Thyroid gland (tissue), 4 donors: Measurements from ENCODE around the gene EIF4G1. TPM values are rescaled to one million over a fixed set of nuclear protein-coding genes. Genes with fewer than 3 reads are reported as not detected.

Experiments used
- DNase-seq, 2 donors: peaks; one replicate each; pipeline ENCODE4 v3.0.0-alpha.2; 2019
- H3K27ac ChIP-seq, 3 donors: fragments of 200-600 bp; sonication (generic); 1 replicate in 2 of 3; 2 replicates in 1 of 3; pipeline ENCODE4 v1.5.1; 2016 to 2019; ENCODE audit warnings: mild to moderate bottlenecking in 1 of 3, moderate library complexity in 1 of 3
- H3K27me3 ChIP-seq: fragments of 200-600 bp; sonication (generic); one replicate; pipeline ENCODE4 v1.5.1; 2019
- H3K36me3 ChIP-seq, 2 donors: fragments of 200-600 bp; sonication (generic); one replicate each; pipeline ENCODE4 v1.5.1; 2016 to 2019
- H3K4me1 ChIP-seq, 2 donors: fragments of 200-600 bp; sonication (generic); one replicate each; pipeline ENCODE4 v1.5.1; 2017 to 2019
- H3K4me3 ChIP-seq, 3 donors: fragments of 200-600 bp; sonication (generic); replicated peaks in 1 of 3; 1 replicate in 2 of 3; 2 replicates in 1 of 3; pipeline ENCODE4 v1.5.1; 2016; ENCODE audit warnings: mild to moderate bottlenecking in 1 of 3
- H3K9me3 ChIP-seq: fragments of 200-600 bp; sonication (generic); one replicate; pipeline ENCODE4 v1.5.1; 2017
- POLR2A ChIP-seq, 2 donors: fragments of 450-650 bp; IDR thresholded peaks; one replicate each; pipeline ENCODE4 v1.6.1; 2017; ENCODE audit warnings: antibody characterized with exemption in 2 of 2, mild to moderate bottlenecking in 2 of 2, moderate library complexity in 1 of 2
- WGBS, 2 donors: methylation state at CpG; one replicate each; pipeline ENCODE4 v1.1.5; 2017; 5-methylcytosine and 5-hydroxymethylcytosine counted together
- intact Hi-C: fragments of 100-400 bp; cut with DNase I; formaldehyde crosslinking; loops from one replicate; pipeline ENCODE4 v1.15.1; 2023
- total RNA-seq, 4 donors: library from RNA; depleted of rRNA; stranded (reverse); fragments of >200 nt; gene quantifications; one replicate each; pipeline ENCODE4 v1.2.3, GENCODE V29; 2016
- TF ChIP-seq, protein P1 (sequence below), 6 experiments: fragments of 200-600 bp in 3 of 6; fragments of 450-650 bp in 3 of 6; sonication (generic) in 3 of 6; IDR thresholded peaks; one replicate each; pipeline ENCODE4 v1.5.1; 2016 to 2019; ENCODE audit warnings: antibody characterized with exemption in 6 of 6, mild to moderate bottlenecking in 2 of 6, inconsistent platforms in 1 of 6, moderate library complexity in 1 of 6

EIF4G1 gene
- total RNA-seq, 4 donors from 2014 or later, result 206 to 418 (median 348) TPM

DNA sequence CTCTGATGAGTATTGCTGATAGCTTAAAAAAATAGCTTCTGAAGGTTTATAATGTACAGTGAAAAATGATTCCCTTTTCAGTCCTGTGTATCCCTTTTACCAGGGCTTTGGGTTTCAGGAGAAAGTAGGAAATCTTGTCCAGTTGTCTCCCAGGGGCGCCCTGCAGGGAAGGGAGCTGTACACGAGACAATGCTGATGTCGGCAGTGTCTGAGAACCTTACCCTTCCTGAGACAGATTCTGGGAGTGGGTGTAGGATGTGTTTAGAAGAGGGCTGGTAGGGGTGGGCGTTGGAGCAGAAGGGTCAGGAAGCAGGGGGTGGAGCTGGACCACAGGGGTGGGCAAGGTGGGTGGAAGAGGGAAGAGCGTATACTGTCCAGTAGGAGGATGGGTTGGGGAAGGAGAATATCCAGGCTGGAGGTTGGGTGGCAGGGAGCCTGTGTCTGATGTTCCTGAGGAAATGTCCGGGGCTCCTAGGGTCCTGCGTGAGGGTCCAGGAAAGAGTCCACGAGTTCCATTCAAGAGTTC is 58.0 kb downstream of the EIF4G1 start:
- Histone ChIP-seq H3K4me1 (peaks cover 15 to 16% of the 10 kb centered on the region in 2 donors), H3K9me3 (no peaks in the 10 kb centered on the region), H3K27me3 (no peaks in the 10 kb centered on the region), H3K36me3 (peaks cover 0 to 6% of the 10 kb centered on the region in 2 donors), H3K4me3 (no peak overlapping the region), H3K27ac (no peak overlapping the region)
- DNase-seq, result no peak
- intact Hi-C loops, result loop anchor here (5.0 to 10.0 kb wide), 2 partner anchors 140 to 172 kb away; no protein-coding TSS in a partner anchor
- WGBS, 2 donors, result 65 to 69% methylated on average over 8 of the region's 8 CpGs
- TF ChIP-seq, protein P1, sequence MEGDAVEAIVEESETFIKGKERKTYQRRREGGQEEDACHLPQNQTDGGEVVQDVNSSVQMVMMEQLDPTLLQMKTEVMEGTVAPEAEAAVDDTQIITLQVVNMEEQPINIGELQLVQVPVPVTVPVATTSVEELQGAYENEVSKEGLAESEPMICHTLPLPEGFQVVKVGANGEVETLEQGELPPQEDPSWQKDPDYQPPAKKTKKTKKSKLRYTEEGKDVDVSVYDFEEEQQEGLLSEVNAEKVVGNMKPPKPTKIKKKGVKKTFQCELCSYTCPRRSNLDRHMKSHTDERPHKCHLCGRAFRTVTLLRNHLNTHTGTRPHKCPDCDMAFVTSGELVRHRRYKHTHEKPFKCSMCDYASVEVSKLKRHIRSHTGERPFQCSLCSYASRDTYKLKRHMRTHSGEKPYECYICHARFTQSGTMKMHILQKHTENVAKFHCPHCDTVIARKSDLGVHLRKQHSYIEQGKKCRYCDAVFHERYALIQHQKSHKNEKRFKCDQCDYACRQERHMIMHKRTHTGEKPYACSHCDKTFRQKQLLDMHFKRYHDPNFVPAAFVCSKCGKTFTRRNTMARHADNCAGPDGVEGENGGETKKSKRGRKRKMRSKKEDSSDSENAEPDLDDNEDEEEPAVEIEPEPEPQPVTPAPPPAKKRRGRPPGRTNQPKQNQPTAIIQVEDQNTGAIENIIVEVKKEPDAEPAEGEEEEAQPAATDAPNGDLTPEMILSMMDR (IDR thresholded peaks at IDR 0.05), result no peak
- TF ChIP-seq POLR2A (IDR thresholded peaks at IDR 0.05), result no peak

DNA sequence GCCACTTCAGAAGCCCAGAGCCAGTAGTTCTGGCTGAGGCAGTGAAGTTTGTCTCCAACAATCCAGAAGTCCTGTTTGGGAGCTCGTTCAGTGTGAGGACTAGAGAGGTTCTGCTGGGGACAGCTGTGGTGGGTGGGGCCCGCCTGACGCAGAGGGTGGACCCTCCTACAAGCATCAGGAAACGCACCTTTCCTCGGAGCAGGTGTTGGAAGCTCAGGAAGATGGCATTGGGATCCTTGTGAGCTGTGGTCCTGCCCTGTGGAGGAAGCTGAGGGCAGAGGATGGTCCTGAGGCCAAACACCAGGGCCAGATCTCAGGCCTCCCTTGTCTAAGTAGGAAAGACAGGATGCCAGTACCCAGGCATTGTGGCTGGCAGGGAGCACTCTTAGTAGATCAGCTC is 58.5 kb downstream of the EIF4G1 start:
- intact Hi-C loops, result loop anchor here (5.0 to 10.0 kb wide), 2 partner anchors 139 to 172 kb away; no protein-coding TSS in a partner anchor
- no peak for TF ChIP-seq POLR2A (IDR thresholded peaks at IDR 0.05)
- TF ChIP-seq, protein P1 (IDR thresholded peaks at IDR 0.05), result no peak
- H3K36me3 ChIP-seq, result peaks cover 0 to 6% of the 10 kb centered on the region in 2 donors
- no peak for DNase-seq
- no peaks in the 10 kb centered on the region for H3K27me3 ChIP-seq
- H3K27ac ChIP-seq, result no peak overlapping the region
- H3K4me1 ChIP-seq, result peaks cover 15 to 22% of the 10 kb centered on the region in 2 donors
- WGBS, 2 donors, result 45 to 53% methylated on average over 5 of the region's 5 CpGs
- no peaks in the 10 kb centered on the region for H3K9me3 ChIP-seq
- H3K4me3 ChIP-seq, result no peak overlapping the region

DNA sequence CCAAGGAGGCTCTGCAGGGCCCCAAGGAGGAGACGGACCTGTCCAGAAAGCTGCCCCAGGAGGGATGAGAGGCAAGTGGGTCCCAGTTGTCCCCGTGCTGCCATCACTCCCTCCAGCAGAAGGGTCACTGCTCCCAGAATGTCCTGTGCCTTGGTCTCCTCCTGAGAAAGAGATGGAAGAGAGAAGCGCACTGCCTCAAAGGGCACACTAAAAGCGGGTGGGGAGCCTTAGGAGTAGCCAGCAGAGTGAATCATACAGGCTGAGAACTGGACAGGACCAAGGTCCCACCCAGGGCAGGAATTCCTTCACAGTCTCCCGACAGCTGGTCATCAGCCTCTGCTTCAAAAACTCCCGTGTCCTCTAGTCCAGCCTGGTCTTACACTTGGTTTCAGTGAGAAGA is 59.0 kb downstream of the EIF4G1 start:
- intact Hi-C loops, result loop anchor here (5.0 to 10.0 kb wide), 2 partner anchors 139 to 171 kb away; no protein-coding TSS in a partner anchor
- no peak overlapping the region for H3K27ac ChIP-seq
- no peaks in the 10 kb centered on the region for H3K9me3 ChIP-seq
- 79 to 85% methylated on average over 6 of the region's 6 CpGs for WGBS, 2 donors
- no peak for DNase-seq
- TF ChIP-seq, protein P1 (IDR thresholded peaks at IDR 0.05), result no peak
- no peak for TF ChIP-seq POLR2A (IDR thresholded peaks at IDR 0.05)
- peaks cover 0 to 1% of the 10 kb centered on the region in 2 donors for H3K36me3 ChIP-seq
- H3K4me3 ChIP-seq, result no peak overlapping the region
- peaks cover 14 to 23% of the 10 kb centered on the region in 2 donors for H3K4me1 ChIP-seq
- no peaks in the 10 kb centered on the region for H3K27me3 ChIP-seq

DNA sequence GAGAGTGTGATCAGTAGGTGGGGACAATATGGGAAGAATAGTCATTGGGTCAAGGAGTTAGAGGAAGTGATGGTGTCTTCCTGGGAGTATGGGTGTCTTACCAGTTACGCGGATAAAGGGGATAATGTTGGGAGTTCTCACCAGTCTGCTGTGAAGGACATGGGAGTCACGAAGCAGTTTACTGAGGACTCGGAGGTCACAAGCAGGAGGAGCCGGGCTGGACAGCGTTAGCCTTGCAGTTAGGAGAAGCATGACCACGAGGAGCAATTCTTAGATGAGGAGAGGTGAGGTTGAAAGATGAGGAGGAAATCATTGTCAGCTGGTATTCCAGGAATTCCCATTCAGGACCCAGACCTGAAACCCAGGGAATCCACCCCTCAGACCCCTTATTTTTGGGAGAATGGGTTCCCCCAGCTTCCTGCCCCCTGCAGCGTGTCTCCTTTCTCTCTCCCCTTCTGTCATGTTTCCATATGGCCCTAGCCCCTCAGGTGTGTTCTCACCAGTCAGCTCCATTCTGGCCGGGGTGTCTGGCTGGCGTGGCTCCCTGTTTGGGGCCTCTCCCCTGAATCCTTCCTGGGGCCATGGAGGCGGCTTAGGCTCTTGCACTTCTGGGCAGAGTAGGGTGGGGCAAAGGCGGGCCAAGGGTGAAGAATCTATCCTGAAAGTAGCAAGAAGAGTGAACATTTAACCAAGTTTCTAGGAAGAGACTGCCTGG is 61.5 kb downstream of the EIF4G1 start:
- intact Hi-C loops, result loop anchor here (10.0 kb wide), 1 partner anchor 169 kb away; no protein-coding TSS in a partner anchor
- 80 to 85% methylated on average over 12 of the region's 12 CpGs for WGBS, 2 donors
- Histone ChIP-seq H3K36me3 (no peaks in the 10 kb centered on the region), H3K4me3 (no peak overlapping the region), H3K27me3 (peaks cover 3% of the 10 kb centered on the region), H3K4me1 (peaks cover 4 to 21% of the 10 kb centered on the region in 2 donors), H3K9me3 (no peaks in the 10 kb centered on the region), H3K27ac (no peak overlapping the region)
- TF ChIP-seq POLR2A (IDR thresholded peaks at IDR 0.05), result no peak
- TF ChIP-seq, protein P1 (IDR thresholded peaks at IDR 0.05), result no peak
- no peak for DNase-seq

DNA sequence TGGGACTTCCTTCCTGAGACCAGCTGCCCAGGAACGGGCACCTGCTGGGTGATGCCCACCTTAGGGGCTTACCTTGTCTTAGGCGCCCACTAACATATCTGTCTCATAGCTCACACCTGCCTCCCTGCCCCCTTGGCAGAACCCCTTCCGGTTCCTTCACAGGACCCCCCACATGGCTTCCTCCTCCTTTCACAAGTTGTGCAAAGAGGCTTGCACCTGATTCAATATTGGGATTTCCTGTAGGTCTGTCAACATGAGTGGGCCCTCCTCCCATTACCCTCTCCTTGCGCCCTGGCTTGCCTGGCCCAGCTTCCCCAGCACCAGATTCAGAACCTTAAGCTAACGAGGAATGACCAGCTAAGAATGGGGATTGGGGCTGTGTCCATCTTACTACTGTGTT is 63.0 kb downstream of the EIF4G1 start:
- H3K27ac ChIP-seq, result no peak overlapping the region
- H3K9me3 ChIP-seq, result no peaks in the 10 kb centered on the region
- H3K4me1 ChIP-seq, result peaks cover 7 to 25% of the 10 kb centered on the region in 2 donors
- TF ChIP-seq, protein P1 (IDR thresholded peaks at IDR 0.05), result no peak
- TF ChIP-seq POLR2A (IDR thresholded peaks at IDR 0.05), result no peak
- WGBS, 2 donors, result 77 to 82% methylated on average over 5 of the region's 5 CpGs
- peaks cover 6% of the 10 kb centered on the region for H3K27me3 ChIP-seq
- DNase-seq, result no peak
- H3K4me3 ChIP-seq, result no peak overlapping the region
- intact Hi-C loops, result loop anchor here (10.0 kb wide), 1 partner anchor 167 kb away; no protein-coding TSS in a partner anchor
- no peaks in the 10 kb centered on the region for H3K36me3 ChIP-seq
